ENCODE measurements around the gene SULF2. TPM values are rescaled to one million over a fixed set of nuclear protein-coding genes. Genes with fewer than 3 reads are reported as not detected.
A peak's percentile ranks its signal among the peaks of the same experiment; 100 is the strongest.

Gene SULF2
- total and polyA plus RNA-seq, 2 of the 13 experiments (the other 11 are each of a cell fraction or from before 2014, with no cell fraction given): 7.2 to 50.9 TPM

DNA sequence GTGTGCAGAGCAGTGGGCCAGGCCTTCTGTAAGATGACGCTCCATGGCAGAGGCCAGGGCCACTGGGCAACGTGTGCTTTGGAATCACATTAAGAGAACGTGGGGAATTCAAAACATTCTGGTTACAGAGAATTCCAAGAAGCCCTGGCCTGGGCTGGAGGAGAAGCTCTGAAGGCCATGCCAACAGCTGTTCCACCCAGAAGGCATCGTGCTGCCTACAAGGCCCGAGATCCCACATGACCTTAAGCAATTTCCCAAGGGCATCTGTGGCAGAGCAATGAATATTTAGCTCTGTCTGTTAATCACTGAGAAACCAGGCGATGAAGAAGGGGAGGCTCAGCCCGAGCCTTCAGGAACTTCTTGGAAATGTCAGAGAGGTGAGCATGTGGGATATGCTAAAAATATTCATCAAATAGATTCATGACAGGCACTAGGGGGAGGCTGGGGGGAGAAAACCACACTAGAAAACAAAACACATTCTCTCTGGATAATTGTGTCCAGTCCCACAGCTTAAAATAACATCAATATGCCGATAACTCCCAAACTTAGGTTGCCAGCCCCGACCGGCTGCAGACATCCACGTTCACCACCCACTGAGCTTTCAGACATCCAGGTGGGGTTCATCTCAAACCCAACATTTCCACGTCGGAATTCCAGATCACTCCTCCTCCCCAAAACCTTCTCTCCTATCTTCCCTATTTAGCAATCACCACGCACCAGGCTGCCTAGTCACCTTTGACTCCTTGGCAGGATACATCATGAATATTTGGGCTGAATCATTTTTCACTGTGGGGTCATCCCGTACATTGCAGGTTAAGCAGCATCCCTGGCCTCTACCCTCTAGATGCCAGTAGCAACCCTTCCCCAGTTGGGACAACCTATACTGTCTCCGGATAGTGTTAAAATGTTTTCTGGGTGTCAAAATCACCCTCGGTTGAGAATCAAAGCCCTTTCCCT is 6.6 kb downstream of the SULF2 start:
- ATAC-seq (no peak), FAIRE-seq (no peak), DNase-seq (ENCODE audit: low spot score) (no peak)
- TF ChIP-seq ZNF644 (CRISPR knock-in tag; IDR thresholded peaks at IDR 0.05; ENCODE audit: low read depth) (no peak), ZNF160 (CRISPR knock-in tag; IDR thresholded peaks at IDR 0.05) (no peak)
- H3K4me1 ChIP-seq (ENCODE audit: insufficient read depth, low read length): peaks cover 30% of the 10 kb centered on the region
- no peaks in the 10 kb centered on the region for H3K79me2 ChIP-seq (ENCODE audit: insufficient read depth, low read length)
- H3K27me3 ChIP-seq (ENCODE audit: control insufficient read depth in 1 of 2, insufficient read depth in 2 of 2, low read length in 2 of 2): no peaks in the 10 kb centered on the region
- H3K9ac ChIP-seq (ENCODE audit: insufficient read depth, low read depth, low read length): no peak overlapping the region
- no peaks in the 10 kb centered on the region for H3K36me3 ChIP-seq (replicated peaks in 1 of 2; ENCODE audit: control insufficient read depth in 1 of 2, insufficient read depth in 2 of 2, low read length in 2 of 2)
- ChIA-PET CTCF (ENCODE audit: low intra/inter-chr PET ratio, low total read pairs) (no interaction called here), POLR2A (no interaction called here)
- no peak overlapping the region for H3K4me3 ChIP-seq (replicated peaks in 1 of 3; ENCODE audit: insufficient read depth in 1 of 3, low read depth in 2 of 3, low read length in 3 of 3)
- in situ Hi-C loops (cut with HindIII; ENCODE audit: extremely low pct_ligation_motif_present, low pct_unique_long_range_greater_than_20kb): no loop called here
- H3K4me2 ChIP-seq (ENCODE audit: low read depth, low read length): no peak overlapping the region
- WGBS (ENCODE audit: low lambda C conversion rate): 83% methylated on average over 17 of the region's 17 CpGs
- no peak overlapping the region for H2AFZ ChIP-seq (ENCODE audit: low read length)
- no peaks in the 10 kb centered on the region for H4K20me1 ChIP-seq (ENCODE audit: insufficient read depth, low read length)
- no TSS peak for BruUV-seq (replicated peaks)
- intact Hi-C loops (cut with micrococcal nuclease; ENCODE audit: unreplicated experiment): no loop called here
- no peaks in the 10 kb centered on the region for H3K9me3 ChIP-seq (ENCODE audit: low read length)
- H3K27ac ChIP-seq (ENCODE audit: extremely low read length, insufficient read depth, low read length): no peak overlapping the region

DNA sequence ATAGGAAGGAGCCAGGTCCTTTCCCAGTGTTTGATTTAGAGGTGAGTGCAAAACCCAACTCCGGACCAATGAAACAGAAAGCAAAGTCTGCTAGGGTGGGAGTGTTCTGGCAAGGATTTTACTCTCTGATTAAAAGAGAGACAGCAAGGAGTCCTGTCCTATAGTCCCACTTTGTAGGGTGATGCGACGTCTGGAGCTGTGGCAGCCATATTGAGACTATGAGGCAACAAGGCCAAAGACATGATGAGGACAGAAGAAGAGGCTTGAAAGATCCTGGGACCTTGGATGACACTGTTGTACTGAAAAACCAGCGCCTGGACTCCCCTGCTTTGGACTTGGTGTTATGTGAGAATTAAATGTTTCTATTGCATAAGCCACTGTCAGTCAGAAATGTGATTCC is 8.1 kb downstream of the SULF2 start:
- CTCF ChIA-PET (ENCODE audit: low intra/inter-chr PET ratio, low total read pairs): no interaction called here
- WGBS (ENCODE audit: low lambda C conversion rate): 80% methylated on average over 4 of the region's 4 CpGs
- no peaks in the 10 kb centered on the region for H3K36me3 ChIP-seq (replicated peaks in 1 of 2; ENCODE audit: control insufficient read depth in 1 of 2, insufficient read depth in 2 of 2, low read length in 2 of 2)

More for the DNA sequence above, 8.1 kb downstream of the SULF2 start:
- Histone ChIP-seq H4K20me1 (ENCODE audit: insufficient read depth, low read length) (no peaks in the 10 kb centered on the region), H3K4me3 (replicated peaks in 1 of 3; ENCODE audit: insufficient read depth in 1 of 3, low read depth in 2 of 3, low read length in 3 of 3) (no peak overlapping the region), H3K4me2 (ENCODE audit: low read depth, low read length) (no peak overlapping the region), H2AFZ (ENCODE audit: low read length) (no peak overlapping the region), H3K9ac (ENCODE audit: insufficient read depth, low read depth, low read length) (no peak overlapping the region), H3K79me2 (ENCODE audit: insufficient read depth, low read length) (no peaks in the 10 kb centered on the region), H3K27ac (ENCODE audit: extremely low read length, insufficient read depth, low read length) (no peak overlapping the region), H3K4me1 (ENCODE audit: insufficient read depth, low read length) (peaks cover 15% of the 10 kb centered on the region), H3K9me3 (ENCODE audit: low read length) (no peaks in the 10 kb centered on the region), H3K27me3 (ENCODE audit: control insufficient read depth in 1 of 2, insufficient read depth in 2 of 2, low read length in 2 of 2) (no peaks in the 10 kb centered on the region)
- TF ChIP-seq, protein P1, sequence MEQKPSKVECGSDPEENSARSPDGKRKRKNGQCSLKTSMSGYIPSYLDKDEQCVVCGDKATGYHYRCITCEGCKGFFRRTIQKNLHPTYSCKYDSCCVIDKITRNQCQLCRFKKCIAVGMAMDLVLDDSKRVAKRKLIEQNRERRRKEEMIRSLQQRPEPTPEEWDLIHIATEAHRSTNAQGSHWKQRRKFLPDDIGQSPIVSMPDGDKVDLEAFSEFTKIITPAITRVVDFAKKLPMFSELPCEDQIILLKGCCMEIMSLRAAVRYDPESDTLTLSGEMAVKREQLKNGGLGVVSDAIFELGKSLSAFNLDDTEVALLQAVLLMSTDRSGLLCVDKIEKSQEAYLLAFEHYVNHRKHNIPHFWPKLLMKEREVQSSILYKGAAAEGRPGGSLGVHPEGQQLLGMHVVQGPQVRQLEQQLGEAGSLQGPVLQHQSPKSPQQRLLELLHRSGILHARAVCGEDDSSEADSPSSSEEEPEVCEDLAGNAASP (CRISPR knock-in tag; IDR thresholded peaks at IDR 0.05; ENCODE audit: borderline replicate concordance): no peak
- TF ChIP-seq, protein P2, sequence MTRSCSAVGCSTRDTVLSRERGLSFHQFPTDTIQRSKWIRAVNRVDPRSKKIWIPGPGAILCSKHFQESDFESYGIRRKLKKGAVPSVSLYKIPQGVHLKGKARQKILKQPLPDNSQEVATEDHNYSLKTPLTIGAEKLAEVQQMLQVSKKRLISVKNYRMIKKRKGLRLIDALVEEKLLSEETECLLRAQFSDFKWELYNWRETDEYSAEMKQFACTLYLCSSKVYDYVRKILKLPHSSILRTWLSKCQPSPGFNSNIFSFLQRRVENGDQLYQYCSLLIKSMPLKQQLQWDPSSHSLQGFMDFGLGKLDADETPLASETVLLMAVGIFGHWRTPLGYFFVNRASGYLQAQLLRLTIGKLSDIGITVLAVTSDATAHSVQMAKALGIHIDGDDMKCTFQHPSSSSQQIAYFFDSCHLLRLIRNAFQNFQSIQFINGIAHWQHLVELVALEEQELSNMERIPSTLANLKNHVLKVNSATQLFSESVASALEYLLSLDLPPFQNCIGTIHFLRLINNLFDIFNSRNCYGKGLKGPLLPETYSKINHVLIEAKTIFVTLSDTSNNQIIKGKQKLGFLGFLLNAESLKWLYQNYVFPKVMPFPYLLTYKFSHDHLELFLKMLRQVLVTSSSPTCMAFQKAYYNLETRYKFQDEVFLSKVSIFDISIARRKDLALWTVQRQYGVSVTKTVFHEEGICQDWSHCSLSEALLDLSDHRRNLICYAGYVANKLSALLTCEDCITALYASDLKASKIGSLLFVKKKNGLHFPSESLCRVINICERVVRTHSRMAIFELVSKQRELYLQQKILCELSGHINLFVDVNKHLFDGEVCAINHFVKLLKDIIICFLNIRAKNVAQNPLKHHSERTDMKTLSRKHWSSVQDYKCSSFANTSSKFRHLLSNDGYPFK (CRISPR knock-in tag; IDR thresholded peaks at IDR 0.05; ENCODE audit: borderline replicate concordance): 0 out of 2 replicates have a peak, but pooled peaks have one; percentile 9
- no peak for TF ChIP-seq JUND (CRISPR knock-in tag; IDR thresholded peaks at IDR 0.05)
- TF ChIP-seq PHF5A (CRISPR knock-in tag; IDR thresholded peaks at IDR 0.05; ENCODE audit: low read depth, unreplicated experiment): no peak
- TF ChIP-seq KDM1A (CRISPR knock-in tag; IDR thresholded peaks at IDR 0.05): 0 out of 2 replicates have a peak, but pooled peaks have one; percentile 33
- TF ChIP-seq ADNP (CRISPR knock-in tag; IDR thresholded peaks at IDR 0.05): peak; percentile 30; the same call in 1 of the 2 replicates
- peak; percentile 84; the same call in 1 of the 2 replicates for TF ChIP-seq ZMYM3 (CRISPR knock-in tag; IDR thresholded peaks at IDR 0.05)
- TF ChIP-seq AGO2 (optimal IDR thresholded peaks at IDR 0.05; ENCODE audit: low read depth, low read length): no peak
- no peak for TF ChIP-seq ZNF543 (CRISPR knock-in tag; IDR thresholded peaks at IDR 0.05)
- BruUV-seq (replicated peaks): no TSS peak
- ATAC-seq (no peak), FAIRE-seq (no peak), DNase-seq (ENCODE audit: low spot score) (no peak)
- in situ Hi-C loops (cut with HindIII; ENCODE audit: extremely low pct_ligation_motif_present, low pct_unique_long_range_greater_than_20kb): no loop called here
- intact Hi-C loops (cut with micrococcal nuclease; ENCODE audit: unreplicated experiment): no loop called here
- POLR2A ChIA-PET: no interaction called here

Measured in HepG2 (cell line).